Aortic smooth muscle cell (primary cell): ENCODE results near the gene CDRT4. TPM values are rescaled to one million over a fixed set of nuclear protein-coding genes. Genes with fewer than 3 reads are reported as not detected.

ENCODE experiments used
- total RNA-seq: library from RNA; depleted of rRNA; stranded (reverse); fragments of >200 nt; gene quantifications from 2 replicates; pipeline ENCODE4 v1.2.3, GENCODE V29; 2014

CDRT4 gene
- 0.92 and 2.3 TPM in 2 replicates for total RNA-seq

GRCh38 chr17:15467592-15467991, at the start of gene CDRT4:
Gene CDRT4 (minus strand): TSS chr17:15467621. CDS start chr17:15440238, 27,383 bp downstream.

Other genes with a start within 250 kb of the CDRT4 start
- gene PMP22, start 202.3 kb downstream of the CDRT4 start, total RNA-seq: 52.1 and 53.6 TPM in 2 replicates
- gene TEKT3, start 126.0 kb downstream of the CDRT4 start, total RNA-seq: 1.7 TPM in 1 of 2 replicates, not detected in the other
- gene TVP23C, start 95.9 kb upstream of the CDRT4 start, total RNA-seq: 19.9 and 31.6 TPM in 2 replicates
- gene FBXW10B, start 152.1 kb upstream of the CDRT4 start, total RNA-seq: 0.13 and 0.56 TPM in 2 replicates
- gene TRIM16, start 216.7 kb upstream of the CDRT4 start, total RNA-seq: 33.3 and 39.5 TPM in 2 replicates
- 27.7 and 28.4 TPM in 2 replicates for gene ZNF286A, start 232.1 kb upstream of the CDRT4 start, total RNA-seq